ENCODE results near the gene JMJD1C. TPM values are rescaled to one million over a fixed set of nuclear protein-coding genes. Genes with fewer than 3 reads are reported as not detected.

Gene JMJD1C
- total RNA-seq, 1 donor from 2014 or later = 65.0 TPM

- peaks cover 0 to 22% of the 10 kb centered on the region in 2 donors for H3K4me1 ChIP-seq
- no peak overlapping the region for H3K4me3 ChIP-seq
- H3K36me3 ChIP-seq = no peaks in the 10 kb centered on the region
- intact Hi-C loops (cut with DNase I) = no loop called here
- H3K9me3 ChIP-seq = no peaks in the 10 kb centered on the region
- no peak for TF ChIP-seq CTCF (IDR thresholded peaks at IDR 0.05)
- no peak overlapping the region for H3K27ac ChIP-seq
- H3K27me3 ChIP-seq = no peaks in the 10 kb centered on the region
- DNase-seq (ENCODE audit: low spot score in 2 of 2) = no peak
Measured at GRCh38 chr10:63410633-63411032, 55.1 kb downstream of the JMJD1C start.

- no peak for TF ChIP-seq CTCF (IDR thresholded peaks at IDR 0.05)
- DNase-seq (ENCODE audit: low spot score in 2 of 2) = no peak
Measured at GRCh38 chr10:63409465-63410027, 56.2 kb downstream of the JMJD1C start.

GRCh38 chr10:63407136-63407662 is 58.6 kb downstream of the JMJD1C start:
- no peak for TF ChIP-seq CTCF (IDR thresholded peaks at IDR 0.05)
- Histone ChIP-seq H3K4me3 (no peak overlapping the region), H3K27me3 (no peaks in the 10 kb centered on the region), H3K27ac (no peak overlapping the region), H3K9me3 (no peaks in the 10 kb centered on the region), H3K4me1 (peaks cover 0 to 15% of the 10 kb centered on the region in 2 donors), H3K36me3 (no peaks in the 10 kb centered on the region)
- intact Hi-C loops (cut with DNase I) = no loop called here
- DNase-seq (ENCODE audit: low spot score in 2 of 2) = no peak

More at GRCh38 chr10:63409465-63410027, 56.2 kb downstream of the JMJD1C start:
- H3K4me3 ChIP-seq = no peak overlapping the region
- no peaks in the 10 kb centered on the region for H3K9me3 ChIP-seq
- no peaks in the 10 kb centered on the region for H3K27me3 ChIP-seq
- H3K4me1 ChIP-seq = peaks cover 0 to 19% of the 10 kb centered on the region in 2 donors
- H3K27ac ChIP-seq = no peak overlapping the region
- no peaks in the 10 kb centered on the region for H3K36me3 ChIP-seq
- intact Hi-C loops (cut with DNase I) = no loop called here

- intact Hi-C loops (cut with DNase I) = no loop called here
- no peaks in the 10 kb centered on the region for H3K27me3 ChIP-seq
- H3K9me3 ChIP-seq = peaks cover 0 to 5% of the 10 kb centered on the region in 2 donors
- no peak for TF ChIP-seq CTCF (IDR thresholded peaks at IDR 0.05)
- H3K27ac ChIP-seq = no peak overlapping the region
- no peaks in the 10 kb centered on the region for H3K36me3 ChIP-seq
- H3K4me1 ChIP-seq = no peaks in the 10 kb centered on the region
- no peak for DNase-seq (ENCODE audit: low spot score in 2 of 2)
- H3K4me3 ChIP-seq = no peak overlapping the region
Measured at GRCh38 chr10:63396133-63396761, 69.5 kb downstream of the JMJD1C start.

- peaks cover 0 to 20% of the 10 kb centered on the region in 2 donors for H3K9me3 ChIP-seq
- no peak overlapping the region for H3K27ac ChIP-seq
- TF ChIP-seq CTCF (IDR thresholded peaks at IDR 0.05) = no peak
- no peak overlapping the region for H3K4me3 ChIP-seq
- intact Hi-C loops (cut with DNase I) = no loop called here
- DNase-seq (ENCODE audit: low spot score in 2 of 2) = no peak
- no peaks in the 10 kb centered on the region for H3K27me3 ChIP-seq
- no peaks in the 10 kb centered on the region for H3K4me1 ChIP-seq
- H3K36me3 ChIP-seq = no peaks in the 10 kb centered on the region
Measured at GRCh38 chr10:63393050-63393449, 72.7 kb downstream of the JMJD1C start.

All from ascending aorta (tissue), 2 donors.